GM13977 (cell line): ENCODE data around the gene PTPRA.
"Not testable (repeated sequence)": the region's sequence is repeated elsewhere in the genome, so short reads cannot be mapped to it uniquely, and the experiment has no call there.

Experiments
- DNase-seq: peaks from one replicate; pipeline ENCODE4 v3.0.0; 2012; ENCODE audit warnings: low spot score
- in situ Hi-C: fragments of 300-500 bp; cut with MboI; formaldehyde crosslinking; loops from one replicate; pipeline ENCODE4 v1.12.0; 2022; ENCODE audit warnings: low sequenced_read_pairs, low pct_unique_long_range_greater_than_20kb, mixed read lengths, inconsistent platforms; ENCODE audit not compliant: unreplicated experiment
- TF ChIP-seq, protein P1 (sequence below): IDR thresholded peaks from 2 replicates; pipeline ENCODE4 v1.5.1; 2012; ENCODE audit warnings: mild to moderate bottlenecking, control low read depth; ENCODE audit not compliant: insufficient read depth; ENCODE audit errors: extremely low read depth, missing control alignments

Gene PTPRA

DNA sequence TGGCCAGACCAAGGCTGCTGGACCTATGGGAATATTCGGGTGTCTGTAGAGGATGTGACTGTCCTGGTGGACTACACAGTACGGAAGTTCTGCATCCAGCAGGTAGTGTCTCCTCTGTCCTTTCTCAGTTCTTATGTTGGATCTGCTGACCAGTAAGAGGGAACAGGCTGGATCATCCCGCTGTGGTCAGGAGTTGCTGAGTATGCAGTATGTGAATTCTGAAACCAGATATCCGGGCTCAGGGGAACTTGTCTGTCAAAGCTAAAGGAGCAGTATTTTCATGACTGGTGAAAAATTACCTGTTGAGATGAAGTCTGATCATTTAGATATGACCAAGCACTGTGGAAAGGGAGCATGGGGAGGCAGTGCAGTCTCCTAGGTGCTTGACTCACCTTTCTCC is 148.0 kb downstream of the PTPRA start:
- in situ Hi-C loops: no loop called here

GRCh38 chr20:3021777-3022176 is 148.5 kb downstream of the PTPRA start:
- in situ Hi-C loops: no loop called here

More for the DNA sequence above, 148.0 kb downstream of the PTPRA start:
- no peak for DNase-seq
- TF ChIP-seq, protein P1, sequence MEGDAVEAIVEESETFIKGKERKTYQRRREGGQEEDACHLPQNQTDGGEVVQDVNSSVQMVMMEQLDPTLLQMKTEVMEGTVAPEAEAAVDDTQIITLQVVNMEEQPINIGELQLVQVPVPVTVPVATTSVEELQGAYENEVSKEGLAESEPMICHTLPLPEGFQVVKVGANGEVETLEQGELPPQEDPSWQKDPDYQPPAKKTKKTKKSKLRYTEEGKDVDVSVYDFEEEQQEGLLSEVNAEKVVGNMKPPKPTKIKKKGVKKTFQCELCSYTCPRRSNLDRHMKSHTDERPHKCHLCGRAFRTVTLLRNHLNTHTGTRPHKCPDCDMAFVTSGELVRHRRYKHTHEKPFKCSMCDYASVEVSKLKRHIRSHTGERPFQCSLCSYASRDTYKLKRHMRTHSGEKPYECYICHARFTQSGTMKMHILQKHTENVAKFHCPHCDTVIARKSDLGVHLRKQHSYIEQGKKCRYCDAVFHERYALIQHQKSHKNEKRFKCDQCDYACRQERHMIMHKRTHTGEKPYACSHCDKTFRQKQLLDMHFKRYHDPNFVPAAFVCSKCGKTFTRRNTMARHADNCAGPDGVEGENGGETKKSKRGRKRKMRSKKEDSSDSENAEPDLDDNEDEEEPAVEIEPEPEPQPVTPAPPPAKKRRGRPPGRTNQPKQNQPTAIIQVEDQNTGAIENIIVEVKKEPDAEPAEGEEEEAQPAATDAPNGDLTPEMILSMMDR: no peak

DNA sequence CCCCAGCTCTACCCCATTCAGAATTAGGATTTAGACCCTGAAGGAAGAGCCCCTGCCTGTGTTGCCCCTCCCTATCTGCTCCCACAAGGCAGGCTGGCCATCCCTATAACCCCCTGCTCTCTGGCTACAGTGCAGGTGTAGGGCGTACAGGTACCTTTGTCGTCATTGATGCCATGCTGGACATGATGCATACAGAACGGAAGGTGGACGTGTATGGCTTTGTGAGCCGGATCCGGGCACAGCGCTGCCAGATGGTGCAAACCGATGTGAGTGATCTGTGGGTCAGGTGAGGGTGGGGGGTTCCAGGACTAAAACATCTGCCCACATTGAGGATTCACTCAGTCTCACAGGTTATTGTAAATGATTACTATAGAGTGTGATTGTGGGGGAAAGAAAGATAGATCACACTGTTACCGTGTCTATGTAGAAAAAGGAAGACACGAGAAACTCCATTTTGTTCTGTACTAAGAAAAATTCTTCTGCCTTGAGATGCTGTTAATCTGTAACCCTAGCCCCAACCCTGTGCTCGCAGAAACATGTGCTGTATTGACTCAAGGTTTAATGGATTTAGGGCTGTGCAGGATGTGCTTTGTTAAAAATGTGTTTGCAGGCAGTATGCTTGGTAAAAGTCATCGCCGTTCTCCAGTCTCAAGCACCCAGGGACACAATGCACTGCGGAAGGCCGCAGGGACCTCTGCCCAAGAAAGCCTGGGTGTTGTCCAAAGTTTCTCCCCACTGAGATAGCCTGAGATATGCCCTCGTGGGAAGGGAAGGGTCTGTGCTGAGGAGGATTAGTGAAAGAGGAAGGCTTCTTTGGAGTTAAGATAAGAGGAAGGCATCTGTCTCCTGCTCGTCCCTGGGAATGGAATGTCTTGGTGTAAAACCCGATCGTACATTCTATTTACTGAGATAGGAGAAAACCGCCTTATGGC is 149.5 kb downstream of the PTPRA start:
- in situ Hi-C loops, DNase-seq: not testable (repeated sequence)

More at GRCh38 chr20:3021777-3022176, 148.5 kb downstream of the PTPRA start:
- TF ChIP-seq, protein P1: no peak
- no peak for DNase-seq

- DNase-seq: no peak
- in situ Hi-C loops: no loop called here
- TF ChIP-seq, protein P1: no peak
These were observed 154.7 kb downstream of the PTPRA start for GRCh38 chr20:3027987-3028386.

DNA sequence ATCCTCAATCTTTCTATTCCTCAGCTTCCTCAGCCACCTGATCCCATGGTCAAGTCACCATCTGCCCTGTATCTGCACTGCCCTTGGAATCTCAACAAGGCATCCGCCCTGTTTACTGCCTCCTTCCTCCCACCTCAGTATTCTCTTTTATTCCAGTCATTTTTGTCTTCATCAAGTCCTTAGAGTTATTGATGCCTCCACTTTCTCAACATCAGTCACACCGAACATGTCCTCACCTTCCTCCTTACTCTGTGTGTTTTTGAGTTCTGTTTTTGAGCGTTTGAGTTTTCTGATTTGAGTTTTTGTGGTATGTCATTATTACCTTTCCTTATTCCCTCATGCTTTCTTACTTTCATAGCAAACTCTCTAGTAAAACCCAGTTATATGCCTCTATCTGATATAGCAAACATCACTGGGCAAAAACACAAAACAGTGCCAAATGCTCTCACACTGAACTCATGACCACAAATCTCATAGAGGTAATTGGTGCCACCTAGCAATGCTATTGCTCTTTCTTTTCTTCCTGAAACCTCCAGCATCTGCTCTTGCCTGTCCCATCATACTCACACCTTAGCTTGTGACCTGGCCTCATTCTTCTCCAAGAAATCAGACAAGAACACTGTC is 158.4 kb downstream of the PTPRA start:
- in situ Hi-C loops: no loop called here
- no peak for DNase-seq
- TF ChIP-seq, protein P1: no peak

DNA sequence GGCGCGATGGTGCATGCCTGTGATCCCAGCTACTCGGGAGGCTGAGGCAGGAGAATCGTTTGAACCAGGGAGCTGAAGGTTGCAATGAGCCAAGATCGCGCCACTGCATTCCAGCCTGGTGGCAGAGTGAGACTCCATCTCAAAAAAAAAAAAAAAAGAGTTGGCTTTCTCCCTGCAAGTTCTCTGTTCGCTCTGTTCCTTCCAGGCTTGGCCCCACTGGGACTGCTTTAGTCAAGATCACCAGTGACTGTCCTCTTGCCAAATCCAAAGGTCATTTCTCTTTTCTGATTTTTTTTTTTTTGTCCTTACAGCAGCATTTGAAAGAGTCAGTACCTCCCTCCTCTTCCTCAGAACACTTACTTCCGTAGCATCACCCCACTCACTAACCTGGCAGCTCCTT is 159.3 kb downstream of the PTPRA start:
- TF ChIP-seq, protein P1: no peak
- DNase-seq: no peak
- in situ Hi-C loops: no loop called here

- in situ Hi-C loops: no loop called here
- TF ChIP-seq, protein P1: no peak
- no peak for DNase-seq
These were observed 164.4 kb downstream of the PTPRA start for GRCh38 chr20:3037654-3038053.
